NCI-H2196 (cell line): ENCODE results near the gene EAF2.
A peak's percentile ranks its signal among the peaks of the same experiment; 100 is the strongest.

ENCODE experiments used
- DNase-seq: peaks from one replicate; lab custom pipeline; 2025; ENCODE audit not compliant: unreplicated experiment; lab: John Stamatoyannopoulos, UW

EAF2 gene

DNA sequence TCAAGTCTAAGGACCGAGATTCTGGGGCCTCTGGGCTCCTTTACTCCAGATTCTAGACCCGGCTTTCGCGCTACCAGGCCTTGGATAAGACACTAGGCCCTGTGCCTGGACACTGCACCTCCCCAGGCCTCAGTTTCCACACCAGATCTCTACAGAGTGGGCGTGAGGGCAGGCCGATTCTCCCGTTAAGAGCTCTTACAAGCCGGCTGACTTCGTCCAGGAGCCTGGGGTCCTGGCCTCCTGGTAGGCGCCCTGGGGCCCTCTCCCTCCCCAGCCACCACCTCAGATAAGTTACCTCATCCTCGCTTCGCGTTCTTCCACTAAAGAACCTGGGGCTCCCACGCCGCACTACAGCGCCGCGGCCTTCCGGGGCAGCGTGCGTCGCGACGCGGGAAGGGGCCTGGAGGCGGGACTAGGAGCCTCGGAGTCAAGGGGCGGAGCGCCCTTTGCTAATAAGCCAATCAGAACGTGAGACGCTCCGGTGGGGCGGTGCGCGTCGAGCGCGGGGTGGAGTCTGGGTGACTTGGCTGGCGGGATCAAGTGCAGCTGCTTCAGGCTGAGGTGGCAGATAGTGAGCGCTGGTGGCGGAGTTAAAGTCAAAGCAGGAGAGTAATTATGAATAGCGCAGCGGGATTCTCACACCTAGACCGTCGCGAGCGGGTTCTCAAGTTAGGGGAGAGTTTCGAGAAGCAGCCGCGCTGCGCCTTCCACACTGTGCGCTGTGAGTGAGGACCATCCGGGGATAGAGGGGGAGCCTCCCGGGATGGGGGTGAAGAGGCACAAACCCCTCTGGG lies at the start of gene EAF2, which contains the start of gene IQCB1:
Gene EAF2, plus strand, starts transcription at position 539 of the 794 bp plus-strand sequence. Its CDS starts 77 bp downstream, at position 616.
Gene IQCB1, minus strand, starts transcription at position 390 of the 794 bp plus-strand sequence. CDS start 6,100 bp downstream, outside the sequence.
- DNase-seq, result peak; percentile 99

DNA sequence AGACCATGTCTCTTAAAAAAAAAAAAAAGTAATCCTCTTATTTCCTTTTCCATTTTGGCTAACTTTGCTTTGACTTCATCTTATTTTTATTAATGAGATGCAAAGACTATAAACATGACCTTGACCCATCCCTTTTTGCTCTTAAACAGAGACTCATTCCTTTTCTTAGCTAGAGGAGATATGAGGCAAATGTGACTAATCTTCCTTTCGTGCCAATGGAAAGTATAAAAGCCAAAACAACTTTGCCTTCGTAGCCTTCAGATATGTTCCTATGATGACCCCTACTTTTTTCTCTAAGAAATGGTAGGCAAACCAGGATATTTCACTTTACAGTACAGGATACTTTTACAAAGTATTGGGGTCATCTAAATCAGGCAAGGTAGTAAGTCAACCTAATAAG lies 48.5 kb upstream of the EAF2 start:
- no peak for DNase-seq

DNA sequence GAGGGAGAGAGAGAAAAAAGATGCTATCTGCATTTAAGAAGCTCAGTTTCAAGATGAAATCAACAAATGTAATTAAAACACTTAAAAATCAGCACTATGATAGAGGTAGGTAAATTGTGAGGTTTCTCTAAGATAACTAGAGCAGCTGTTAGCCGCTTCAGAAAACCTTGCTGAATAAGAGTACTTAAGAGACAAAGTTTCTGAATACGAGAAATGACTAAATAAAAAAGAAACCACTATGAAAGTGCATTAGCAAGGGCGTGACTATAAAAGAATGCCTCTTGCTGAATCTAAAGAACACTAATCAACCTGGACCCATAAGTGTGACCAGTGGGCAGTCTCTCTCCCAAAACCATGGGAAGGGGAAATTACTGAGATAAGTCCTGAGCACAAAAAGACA lies 41.9 kb upstream of the EAF2 start:
- DNase-seq, result no peak

DNA sequence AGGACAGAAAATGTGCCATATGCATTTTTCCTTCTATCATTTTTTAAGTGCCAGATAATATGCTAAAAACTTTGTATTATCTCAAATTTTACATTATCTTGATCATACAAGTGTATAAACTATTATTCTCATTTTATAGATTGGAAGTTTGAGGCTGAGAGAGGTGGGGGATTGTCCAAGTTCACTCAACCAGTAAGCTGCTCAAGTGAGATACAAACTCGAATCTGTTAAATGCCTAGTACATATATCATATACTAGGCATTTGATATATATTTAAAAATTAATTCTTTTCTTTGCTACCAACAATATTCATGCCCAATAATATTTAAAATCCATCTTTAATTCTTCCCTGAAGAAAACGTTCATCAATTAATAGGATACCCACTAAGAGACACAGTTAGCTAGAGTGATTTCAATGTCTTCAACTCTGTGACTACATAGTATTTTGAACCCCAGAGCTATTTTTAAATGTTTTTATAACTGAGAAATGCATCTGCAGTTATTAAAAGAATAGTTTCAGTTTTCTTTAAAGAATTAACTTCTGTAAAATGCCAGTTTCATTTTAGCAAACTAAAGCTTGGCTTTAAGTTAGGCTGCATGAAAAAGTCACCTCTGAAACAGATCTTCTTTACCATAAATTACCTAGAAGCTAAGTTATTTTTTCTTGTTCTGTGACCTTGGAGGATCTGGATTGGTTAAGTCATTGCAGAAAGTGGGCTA lies 40.6 kb upstream of the EAF2 start:
- no peak for DNase-seq

DNA sequence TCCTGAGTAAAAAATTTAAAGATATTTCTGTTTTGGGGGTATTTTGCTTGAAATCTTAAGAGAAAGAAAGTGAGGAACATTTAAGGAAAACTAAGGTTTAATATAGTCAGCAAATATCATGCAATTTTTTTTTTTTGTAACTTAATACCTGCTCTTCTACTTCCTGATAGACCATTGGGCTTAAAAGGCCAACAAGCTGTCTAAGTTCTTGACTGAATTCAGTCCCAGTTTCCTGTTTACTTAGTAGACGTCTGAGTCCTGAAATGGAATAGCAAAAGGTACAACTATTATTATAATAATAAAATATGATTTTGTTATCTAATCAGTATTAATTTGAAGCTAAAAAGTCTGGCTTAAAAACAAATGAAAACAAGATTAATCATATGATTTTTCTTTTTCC lies 38.0 kb upstream of the EAF2 start:
- no peak for DNase-seq

DNA sequence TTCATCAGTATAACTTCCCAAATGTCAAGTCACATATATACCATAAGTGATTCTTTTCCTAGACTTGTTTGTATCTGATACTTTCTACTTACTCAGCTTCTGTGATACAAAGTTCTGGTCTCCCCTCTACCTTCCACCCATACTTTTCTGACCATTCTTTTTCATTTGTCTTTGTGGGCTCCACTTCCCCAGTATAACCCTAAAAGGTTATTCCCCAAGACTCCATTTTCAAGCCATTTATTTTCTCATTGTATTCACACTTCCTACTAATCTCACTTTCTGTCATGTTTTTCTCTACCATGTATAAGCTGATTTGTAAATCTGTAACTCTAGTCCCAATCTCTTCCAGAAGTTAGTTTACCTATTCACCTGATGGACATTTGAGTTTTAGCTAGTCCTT lies 34.1 kb upstream of the EAF2 start:
- DNase-seq, result no peak

DNA sequence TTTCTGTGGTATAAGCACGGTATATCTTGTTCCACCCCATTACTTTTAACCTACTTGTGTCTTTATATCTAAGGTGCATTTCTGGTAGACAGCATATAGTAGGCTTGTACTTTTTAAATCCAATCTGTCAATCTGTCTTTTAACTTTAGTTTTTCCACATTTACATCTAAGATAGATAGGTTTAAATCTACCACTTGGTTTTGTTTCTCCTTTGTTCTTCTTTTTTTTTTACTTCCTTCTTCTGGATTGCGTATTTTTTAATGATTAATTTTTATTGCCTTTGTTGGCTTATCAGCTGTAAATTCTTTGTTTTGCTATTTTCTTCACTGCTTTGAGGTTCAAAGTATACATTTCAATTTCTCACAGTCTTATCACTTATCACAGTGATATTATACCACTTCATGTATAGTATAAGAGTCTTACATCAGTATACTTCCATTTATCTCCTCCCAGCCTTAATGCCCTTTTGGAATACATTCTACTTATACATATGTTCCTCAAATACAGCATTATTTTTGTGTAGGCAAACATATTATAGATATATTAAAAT lies 31.2 kb upstream of the EAF2 start:
- DNase-seq, result no peak

DNA sequence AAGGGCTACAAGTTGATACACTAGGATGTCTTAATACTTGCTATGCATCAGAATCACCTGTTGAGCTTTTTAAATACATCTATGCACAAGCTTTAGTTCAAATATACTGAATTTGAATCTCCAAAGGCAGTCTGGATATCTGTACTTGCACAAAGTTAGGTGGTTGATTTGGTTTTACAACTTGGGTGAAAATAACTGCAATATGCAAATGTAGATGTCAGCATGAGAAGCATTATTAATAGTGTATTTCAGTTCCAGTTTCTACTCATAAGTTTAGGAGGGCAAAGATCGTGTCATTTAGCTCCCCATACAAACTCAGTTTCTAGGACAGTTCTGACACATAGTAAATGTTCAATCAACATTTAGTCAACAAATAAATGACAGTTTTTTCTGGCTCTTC lies 25.8 kb upstream of the EAF2 start:
- no peak for DNase-seq

DNA sequence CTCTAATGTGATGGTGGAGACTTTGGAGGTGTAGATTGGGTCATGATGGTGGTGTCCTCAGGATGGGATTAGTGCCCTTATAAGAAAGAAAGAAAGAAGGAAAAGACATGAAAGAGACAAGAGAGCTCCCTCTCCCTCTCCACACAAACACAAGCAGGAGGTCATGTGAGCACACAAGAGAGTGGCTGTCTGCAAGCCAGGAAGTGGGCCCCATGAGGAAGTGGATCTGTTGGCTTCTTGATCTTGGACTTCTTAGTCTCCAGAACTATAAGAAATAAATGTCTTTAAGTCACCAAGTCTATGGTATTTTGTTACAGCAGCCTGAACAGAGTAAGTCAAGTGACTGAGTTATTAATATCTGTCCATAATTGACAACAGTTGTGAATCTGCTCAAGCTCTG lies 17.3 kb upstream of the EAF2 start:
- DNase-seq, result no peak

DNA sequence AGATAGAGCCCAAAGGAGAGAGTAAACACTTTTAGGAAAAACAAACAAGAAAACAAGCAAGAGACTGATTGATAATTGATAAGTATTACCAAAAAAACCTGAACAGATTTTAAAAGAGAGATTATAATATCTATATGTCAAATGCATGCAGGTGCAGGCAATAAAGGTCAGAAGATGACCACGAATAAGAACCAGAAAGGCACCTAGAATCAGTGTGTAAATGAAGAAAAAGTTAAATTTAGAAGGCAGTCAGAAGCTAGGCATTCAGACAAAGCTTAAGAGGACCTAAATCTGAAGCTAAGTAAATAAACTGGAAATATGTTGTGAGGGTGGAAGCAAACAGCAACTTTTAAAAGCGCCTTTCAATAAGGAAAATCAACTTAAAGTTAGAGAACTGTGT lies 16.4 kb upstream of the EAF2 start:
- DNase-seq, result no peak

DNA sequence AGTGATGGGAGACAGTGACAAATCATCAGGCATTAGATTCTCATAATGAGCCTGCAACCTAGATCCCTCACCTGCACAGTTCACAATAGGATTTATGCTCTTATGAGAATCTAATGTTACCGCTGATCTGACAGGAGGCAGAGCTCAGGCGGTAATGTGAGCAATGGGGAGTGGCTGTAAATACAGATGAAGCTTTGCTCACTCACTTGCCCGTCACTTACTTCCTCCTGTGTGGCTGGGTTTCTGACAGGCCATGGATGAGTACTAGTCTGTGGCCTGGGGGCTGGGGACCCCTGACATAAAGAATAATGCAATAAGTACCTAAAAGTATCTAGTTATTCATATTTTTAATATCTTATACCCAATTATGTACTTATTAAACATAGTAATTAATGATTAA lies 15.8 kb upstream of the EAF2 start:
- peak; percentile 35 for DNase-seq

DNA sequence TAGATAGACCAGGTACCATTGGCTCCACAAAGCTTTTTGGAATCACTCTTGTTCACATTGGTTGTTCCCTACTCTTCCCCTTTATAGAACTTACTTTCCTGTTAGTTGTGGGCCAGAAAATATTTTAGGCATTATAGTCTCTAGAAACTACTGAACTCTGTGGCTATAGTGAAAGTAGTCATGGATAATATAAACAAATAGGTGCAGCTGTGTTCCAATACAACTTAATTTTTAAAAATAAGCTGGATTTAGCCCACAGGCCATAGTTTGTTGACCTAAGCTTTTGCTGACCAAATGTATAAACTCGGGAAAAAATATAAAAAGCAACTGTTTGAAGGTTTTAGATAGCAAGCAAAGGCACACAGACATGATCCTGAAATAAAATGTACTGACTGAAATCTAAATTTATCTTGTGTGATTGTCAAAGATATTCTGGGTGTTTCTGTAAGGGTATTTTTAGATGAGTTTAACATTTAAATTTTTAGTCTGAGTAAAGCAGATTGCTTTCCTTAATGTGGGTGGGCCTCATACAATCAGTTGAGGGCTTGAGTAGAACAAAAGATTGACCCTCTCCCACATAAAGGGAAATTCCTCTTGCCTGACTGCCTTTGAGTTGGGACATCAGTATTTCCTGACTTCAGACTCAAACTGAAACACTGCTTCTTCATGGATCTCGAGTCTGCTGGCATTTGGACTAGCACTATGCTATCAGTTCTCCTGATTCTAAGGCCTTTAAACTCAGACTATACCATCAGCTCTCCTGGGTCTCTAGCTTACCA lies 13.4 kb upstream of the EAF2 start:
- DNase-seq, result no peak

DNA sequence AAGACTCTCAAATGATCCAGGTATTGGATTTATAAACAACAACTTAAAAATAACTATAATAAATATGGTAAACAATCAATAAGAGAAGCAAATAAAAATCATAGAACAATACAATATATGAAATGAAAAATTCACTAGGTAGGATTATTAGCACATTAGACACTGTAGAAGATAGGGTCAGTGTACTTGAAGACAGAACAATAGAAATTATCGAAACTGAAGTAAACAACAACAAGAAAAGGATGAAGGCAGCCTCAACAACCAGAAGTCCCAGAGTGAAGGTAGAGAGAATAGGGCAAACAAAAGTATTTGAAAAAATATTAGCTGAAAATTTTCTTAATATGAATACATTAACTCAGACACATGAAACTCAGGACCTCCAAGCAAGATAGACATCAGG lies 12.0 kb upstream of the EAF2 start:
- no peak for DNase-seq

DNA sequence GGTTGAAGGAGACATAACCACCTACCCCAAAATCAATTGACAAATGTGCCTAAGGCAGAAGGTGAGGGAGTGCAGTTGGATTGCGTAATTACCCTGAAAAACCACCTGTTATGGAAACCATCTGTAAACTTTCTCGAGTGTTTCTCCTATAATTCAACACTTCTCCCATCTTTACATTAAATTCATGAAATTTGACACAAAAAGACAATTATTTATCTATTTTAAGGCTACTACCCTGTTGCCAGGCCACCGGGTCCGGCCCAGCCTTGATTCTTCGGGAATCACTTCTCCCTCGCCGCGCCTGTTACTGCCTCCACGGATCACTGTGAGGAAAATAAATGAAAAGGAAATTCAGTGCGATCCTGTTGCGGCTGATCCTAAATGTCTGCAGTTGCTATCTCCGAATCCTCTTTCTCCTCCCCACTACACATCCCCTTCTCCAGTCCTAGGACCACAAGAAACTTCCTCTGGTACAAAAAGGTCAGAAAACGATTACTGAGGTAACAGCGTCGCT lies 795 bp upstream of the EAF2 start:
- no peak for DNase-seq

DNA sequence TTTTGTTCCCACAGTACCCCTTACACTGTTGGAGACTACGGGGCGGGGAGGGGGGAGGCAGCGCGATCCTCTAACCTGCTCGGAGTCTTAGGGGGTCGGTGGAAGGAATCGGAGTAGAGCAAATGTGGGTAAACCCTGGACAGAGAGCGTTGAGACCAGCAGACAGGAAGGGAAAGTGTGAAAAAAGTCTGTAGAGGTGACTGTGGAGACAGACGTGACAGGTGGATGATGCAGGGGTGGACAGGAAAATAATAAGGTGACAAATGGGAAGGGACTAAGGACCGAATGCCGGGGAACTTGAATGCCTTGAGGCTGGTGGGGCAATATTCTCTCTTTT lies 424 bp downstream of the EAF2 start:
- DNase-seq, result no peak

DNA sequence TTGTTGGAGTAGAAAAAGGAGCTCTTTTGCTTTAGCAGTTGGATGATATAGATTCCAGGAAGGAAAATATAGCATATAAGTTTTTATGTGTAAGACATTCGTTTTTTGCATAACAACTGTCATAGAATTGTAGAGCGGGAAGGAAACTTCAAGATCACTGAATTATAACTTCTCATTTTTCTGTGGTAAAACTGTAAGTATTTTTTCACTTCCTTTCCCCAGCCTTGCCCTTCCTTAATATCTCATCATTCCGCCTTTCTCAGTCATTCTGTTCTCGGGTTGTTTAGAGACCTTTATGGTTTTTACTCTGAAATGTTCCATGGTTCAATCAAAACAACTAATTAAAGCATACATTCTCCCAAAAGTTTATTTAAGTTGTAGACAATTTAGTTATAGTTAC lies 1.1 kb downstream of the EAF2 start:
- no peak for DNase-seq

DNA sequence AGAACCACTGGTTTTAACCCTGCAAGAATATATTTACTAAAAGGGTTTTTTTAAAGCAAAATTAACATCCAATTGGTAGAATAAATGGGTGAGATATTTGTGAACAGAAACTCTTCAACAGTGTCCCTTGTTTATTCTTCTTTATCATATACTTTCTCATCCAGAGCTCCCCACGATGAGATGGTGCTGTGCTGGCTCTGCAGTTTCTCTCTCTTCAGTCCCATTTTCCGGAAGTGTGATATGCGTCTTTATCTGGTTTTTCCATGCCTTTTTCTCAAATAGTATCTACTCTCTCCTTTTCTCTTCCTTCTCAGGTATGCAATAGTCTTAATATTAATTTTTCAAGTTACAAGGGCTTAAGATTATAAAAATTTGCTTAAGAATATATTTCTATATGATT lies 1.5 kb downstream of the EAF2 start:
- DNase-seq, result no peak

DNA sequence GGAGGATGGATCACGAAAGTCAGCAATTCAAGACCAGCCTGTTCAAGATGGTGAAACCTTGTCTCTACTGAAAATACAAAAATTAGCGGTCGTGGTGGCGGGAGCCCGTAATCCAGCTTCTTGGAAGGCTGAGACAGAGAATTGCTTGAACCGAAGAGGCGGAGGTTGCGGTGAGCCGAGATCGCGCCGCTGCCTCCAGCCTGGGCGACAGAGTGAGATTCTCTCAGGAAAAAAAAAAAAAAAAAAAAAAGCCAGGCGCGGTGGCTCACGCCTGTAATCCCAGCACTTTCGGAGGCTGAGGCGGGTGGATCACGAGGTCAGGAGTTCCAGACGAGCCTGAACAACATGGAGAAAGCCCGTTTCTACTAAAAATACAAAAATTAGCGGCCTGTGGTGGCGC lies 5.0 kb downstream of the EAF2 start:
- no peak for DNase-seq

DNA sequence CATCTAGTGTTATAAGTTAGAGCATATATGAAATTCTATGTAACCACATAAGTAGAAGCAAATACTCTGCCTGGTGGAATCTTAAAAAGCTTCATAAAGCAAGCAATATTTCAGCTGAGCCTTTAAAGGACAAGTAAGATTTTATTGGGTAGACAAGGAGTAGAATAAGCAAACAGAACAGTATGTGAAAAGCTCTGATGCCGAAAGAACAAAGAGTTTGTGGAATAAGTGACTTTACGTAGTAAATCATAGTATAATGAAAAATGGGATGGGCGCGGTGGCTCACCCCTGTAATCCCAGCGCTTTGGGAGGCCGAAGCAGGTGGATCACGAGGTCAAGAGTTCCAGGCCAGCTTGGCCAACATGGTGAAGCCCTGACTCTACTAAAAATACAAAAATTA lies 9.9 kb downstream of the EAF2 start:
- no peak for DNase-seq

DNA sequence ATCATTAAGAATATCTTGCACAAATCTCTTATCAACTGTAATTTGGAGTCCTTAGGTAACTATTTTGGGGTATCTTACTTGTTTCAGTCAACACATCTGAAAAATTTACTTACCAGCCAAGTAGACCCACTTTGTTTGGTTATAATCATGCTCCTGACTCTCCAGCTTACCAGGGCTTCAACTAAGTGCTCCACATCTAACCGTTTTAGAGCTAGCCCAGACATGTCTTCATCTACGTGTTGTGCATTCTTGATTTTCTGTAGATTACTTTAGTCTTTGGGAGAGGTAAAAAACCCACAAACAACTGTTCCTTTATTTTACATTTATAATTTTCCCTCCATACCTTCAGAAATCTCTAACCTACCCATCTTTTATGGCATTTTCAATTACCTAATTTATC lies 17.2 kb downstream of the EAF2 start:
- no peak for DNase-seq

DNA sequence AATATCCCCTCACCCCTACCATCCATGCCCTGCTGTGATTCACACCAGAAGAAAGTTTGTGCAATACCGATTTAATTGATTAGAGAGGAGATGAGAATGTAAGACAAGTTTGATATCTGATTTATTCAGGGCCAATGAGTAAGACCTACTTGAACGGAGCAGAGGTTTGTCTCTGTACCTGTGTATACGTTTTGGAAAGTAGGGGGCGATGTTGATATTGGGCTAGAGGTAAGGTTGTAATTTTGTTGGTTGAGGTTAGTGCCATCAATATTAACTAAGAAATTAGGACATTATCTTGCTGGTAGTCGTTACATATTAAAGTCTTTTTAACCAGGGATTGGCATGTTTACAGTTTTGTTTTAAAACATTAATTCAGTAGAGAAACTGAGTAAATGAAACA lies 20.5 kb downstream of the EAF2 start:
- DNase-seq, result no peak
